Left colon (tissue), 2 donors: ENCODE results near the gene STX8. TPM values are rescaled to one million over a fixed set of nuclear protein-coding genes. Genes with fewer than 3 reads are reported as not detected.

Experiments
- ATAC-seq: fragments of 200-7000 bp; cut with Tn5 transposase; one replicate; pipeline ENCODE4 v1.9.1; 2020; ENCODE audit warnings: mild to moderate bottlenecking, moderate library complexity
- DNase-seq, 2 donors: peaks; one replicate each; pipeline ENCODE4 v3.0.0-alpha.2; 2020
- intact Hi-C, 2 donors: fragments of 100-400 bp; cut with DNase I in 1 of 2; cut with micrococcal nuclease in 1 of 2; formaldehyde crosslinking; loops; one replicate each; pipeline versions ENCODE4 v1.11.2 to v1.14.0; 2022; cut with DNase I, micrococcal nuclease
- total RNA-seq, 2 donors: library from RNA; stranded (reverse); fragmentation: NEBNext Ultra II Directional; extraction: Animal tissue kit (Norgen Biotek cat#: 25700); gene quantifications; one replicate each; pipeline ENCODE4 v1.2.1, GENCODE V29; 2021
- donor health status: DM: no; HTN: no; CAD: no.
- donor health status: DM: yes; HTN: yes; CAD: no.

Gene STX8
- total RNA-seq, 2 donors from 2014 or later, result 43.1 to 45.3 TPM

- intact Hi-C loops, result no loop called here
- DNase-seq (no peak), ATAC-seq (no peak)
Measured at GRCh38 chr17:9215465-9215864, 360.2 kb downstream of the STX8 start.

- DNase-seq, result peak in 1 of 2 donors; percentile 12
- intact Hi-C loops, result no loop called here
Measured at GRCh38 chr17:9213303-9213640, 362.3 kb downstream of the STX8 start.

GRCh38 chr17:9212376-9213302 is 363.0 kb downstream of the STX8 start:
- ATAC-seq, result no peak
- intact Hi-C loops, result no loop called here
- DNase-seq, result no peak

More at GRCh38 chr17:9213303-9213640, 362.3 kb downstream of the STX8 start:
- no peak for ATAC-seq

GRCh38 chr17:9211133-9211765 is 364.4 kb downstream of the STX8 start:
- intact Hi-C loops, result no loop called here
- no peak for DNase-seq
- ATAC-seq, result no peak

GRCh38 chr17:9209781-9210370 is 365.7 kb downstream of the STX8 start:
- intact Hi-C loops, result no loop called here
- no peak for DNase-seq
- ATAC-seq, result no peak

- DNase-seq (no peak), ATAC-seq (no peak)
- intact Hi-C loops, result no loop called here
Measured at GRCh38 chr17:9209347-9209746, 366.3 kb downstream of the STX8 start.

- intact Hi-C loops, result no loop called here
- ATAC-seq (no peak), DNase-seq (no peak)
Measured at GRCh38 chr17:9208381-9209105, 367.1 kb downstream of the STX8 start.

- ATAC-seq (peak; percentile 95), DNase-seq (peak; percentile 62 to 66)
- intact Hi-C loops, result no loop called here
Measured at GRCh38 chr17:9206741-9207332, 368.8 kb downstream of the STX8 start.

- DNase-seq (no peak), ATAC-seq (peak; percentile 9)
- intact Hi-C loops, result no loop called here
Measured at GRCh38 chr17:9206410-9206703, 369.3 kb downstream of the STX8 start.

GRCh38 chr17:9205520-9206409 is 369.9 kb downstream of the STX8 start:
- DNase-seq (no peak), ATAC-seq (no peak)
- intact Hi-C loops, result no loop called here

- intact Hi-C loops, result no loop called here
- ATAC-seq (no peak), DNase-seq (no peak)
Measured at GRCh38 chr17:9204637-9205329, 370.8 kb downstream of the STX8 start.

GRCh38 chr17:9203771-9204425 is 371.7 kb downstream of the STX8 start:
- peak; percentile 13 for ATAC-seq
- DNase-seq, result no peak
- intact Hi-C loops, result no loop called here

GRCh38 chr17:9202532-9202931 is 373.1 kb downstream of the STX8 start:
- intact Hi-C loops, result no loop called here
- no peak for DNase-seq
- no peak for ATAC-seq

GRCh38 chr17:9200699-9201359 is 374.8 kb downstream of the STX8 start:
- DNase-seq (no peak), ATAC-seq (no peak)
- intact Hi-C loops, result no loop called here
